GM23248 (cell line): ENCODE results near the gene DDX31. TPM values are rescaled to one million over a fixed set of nuclear protein-coding genes. Genes with fewer than 3 reads are reported as not detected.

Source experiments
- DNase-seq: peaks from one replicate; pipeline ENCODE4 v3.0.0-alpha.2; 2015
- H2AFZ ChIP-seq: fragments of 200-600 bp; sonication (generic); 2 replicates; pipeline ENCODE4 v1.6.1; 2016; ENCODE audit warnings: antibody characterized with exemption
- H3F3A ChIP-seq: fragments of 200-600 bp; sonication (generic); 2 replicates; pipeline ENCODE4 v1.6.1; 2016; ENCODE audit warnings: mild to moderate bottlenecking, antibody characterized with exemption, mixed run types; ENCODE audit not compliant: insufficient read depth
- H3K27ac ChIP-seq: fragments of 200-600 bp; sonication (generic); 2 replicates; pipeline ENCODE4 v1.5.1; 2016; ENCODE audit warnings: mild to moderate bottlenecking
- H3K27me3 ChIP-seq: fragments of 200-600 bp; sonication (generic); replicated peaks from 2 replicates; pipeline ENCODE4 v1.6.1; 2016; ENCODE audit warnings: mild to moderate bottlenecking; ENCODE audit not compliant: insufficient read depth
- H3K36me3 ChIP-seq: fragments of 200-600 bp; sonication (generic); 2 replicates; pipeline ENCODE4 v1.6.1; 2016; ENCODE audit warnings: low read depth, mild to moderate bottlenecking
- H3K4me1 ChIP-seq: fragments of 200-600 bp; sonication (generic); 2 replicates; pipeline ENCODE4 v1.6.1; 2016; ENCODE audit warnings: mild to moderate bottlenecking; ENCODE audit not compliant: insufficient read depth
- H3K4me2 ChIP-seq: fragments of 200-600 bp; sonication (generic); one replicate; pipeline ENCODE4 v1.6.1; 2016; ENCODE audit warnings: mild to moderate bottlenecking; ENCODE audit not compliant: unreplicated experiment
- H3K4me3 ChIP-seq: fragments of 200-600 bp; sonication (generic); 2 replicates; pipeline ENCODE4 v1.5.1; 2016; ENCODE audit warnings: mild to moderate bottlenecking
- H3K79me2 ChIP-seq: fragments of 200-600 bp; sonication (generic); 2 replicates; pipeline ENCODE4 v1.6.1; 2016; ENCODE audit warnings: mild to moderate bottlenecking; ENCODE audit not compliant: insufficient read depth
- H3K9ac ChIP-seq: fragments of 200-600 bp; sonication (generic); 2 replicates; pipeline ENCODE4 v1.6.1; 2016; ENCODE audit warnings: mild to moderate bottlenecking
- H3K9me2 ChIP-seq: fragments of 200-600 bp; sonication (generic); 2 replicates; pipeline ENCODE4 v1.6.1; 2016; ENCODE audit warnings: mixed run types, mild to moderate bottlenecking, moderate library complexity; ENCODE audit not compliant: insufficient read depth
- H3K9me3 ChIP-seq: fragments of 200-600 bp; sonication (generic); one replicate; pipeline ENCODE4 v1.6.1; 2017; ENCODE audit warnings: low read depth
- H4K20me1 ChIP-seq: fragments of 200-600 bp; sonication (generic); 2 replicates; pipeline ENCODE4 v1.6.0; 2016; ENCODE audit not compliant: insufficient read depth
- EZH2 ChIP-seq: fragments of 200-600 bp; sonication (generic); IDR thresholded peaks from 2 replicates; pipeline ENCODE4 v1.6.1; 2018; ENCODE audit warnings: antibody characterized with exemption, mild to moderate bottlenecking; ENCODE audit not compliant: insufficient read depth, poor library complexity, severe bottlenecking
- EZH2phosphoT487 ChIP-seq: fragments of 200-600 bp; sonication (generic); IDR thresholded peaks from 2 replicates; pipeline ENCODE4 v1.6.1; 2018; ENCODE audit warnings: antibody characterized with exemption, moderate library complexity, mild to moderate bottlenecking, low read depth; ENCODE audit not compliant: insufficient read depth
- WGBS, 2 experiments: methylation state at CpG; one replicate each; pipeline ENCODE4 v1.1.6; 2015 to 2017; ENCODE audit warnings: low lambda C conversion rate in 2 of 2, low coverage in 1 of 2; ENCODE audit errors: missing lambda C conversion rate in 2 of 2; 5-methylcytosine and 5-hydroxymethylcytosine counted together
- in situ Hi-C: fragments of 300-500 bp; cut with MboI; formaldehyde crosslinking; loops from 2 replicates; pipeline ENCODE4 v1.15.0; 2020
- polyA plus RNA-seq: library from polyadenylated mRNA; unstranded; fragments of >200 nt; fragmentation: Nextera tagmentation; extraction: Ambion mirVana; gene quantifications from 2 replicates; pipeline ENCODE4 v1.2.1, GENCODE V29; 2016
- total RNA-seq: library from RNA; depleted of rRNA; stranded (reverse); fragments of >200 nt; shearing (Covaris generic); gene quantifications from 2 replicates; pipeline ENCODE4 v1.2.3, GENCODE V29; 2014

Gene DDX31
- total and polyA plus RNA-seq, 2 experiments from 2014 or later, result 8.2 to 11.0 TPM

GRCh38 chr9:132577119-132577518 is 92.7 kb downstream of the DDX31 start:
- Histone ChIP-seq H3K4me3 (no peak overlapping the region), H2AFZ (no peak overlapping the region), H3K27me3 (peaks cover 67% of the 10 kb centered on the region), H3K36me3 (no peaks in the 10 kb centered on the region), H3K4me2 (no peak overlapping the region), H4K20me1 (no peaks in the 10 kb centered on the region), H3K79me2 (no peaks in the 10 kb centered on the region), H3K9ac (no peak overlapping the region), H3K9me3 (no peaks in the 10 kb centered on the region), H3K4me1 (no peaks in the 10 kb centered on the region), H3K9me2 (no peaks in the 10 kb centered on the region), H3K27ac (no peak overlapping the region), H3F3A (no peaks in the 10 kb centered on the region)
- no peak for DNase-seq
- in situ Hi-C loops, result loop anchor here (10.0 kb wide), 1 partner anchor 162 kb away; the partner anchor contains the start of gene CFAP77
- TF ChIP-seq EZH2 (no peak), EZH2phosphoT487 (no peak)

GRCh38 chr9:132575811-132576210 is 94.0 kb downstream of the DDX31 start:
- H3K27ac ChIP-seq, result no peak overlapping the region
- no peaks in the 10 kb centered on the region for H3K36me3 ChIP-seq
- DNase-seq, result no peak
- no peak overlapping the region for H3K4me3 ChIP-seq
- H3K4me2 ChIP-seq, result no peak overlapping the region
- no peaks in the 10 kb centered on the region for H3K9me2 ChIP-seq
- H3K9ac ChIP-seq, result no peak overlapping the region
- H3F3A ChIP-seq, result no peaks in the 10 kb centered on the region
- WGBS, 2 experiments, result 45 to 53% methylated on average over 5 of the region's 5 CpGs
- in situ Hi-C loops, result loop anchor here (10.0 kb wide), 1 partner anchor 161 kb away; the partner anchor contains the start of gene CFAP77
- H3K9me3 ChIP-seq, result no peaks in the 10 kb centered on the region
- TF ChIP-seq EZH2, result no peak
- no peak for TF ChIP-seq EZH2phosphoT487
- no peak overlapping the region for H2AFZ ChIP-seq
- H3K79me2 ChIP-seq, result no peaks in the 10 kb centered on the region
- H4K20me1 ChIP-seq, result no peaks in the 10 kb centered on the region
- no peaks in the 10 kb centered on the region for H3K4me1 ChIP-seq
- H3K27me3 ChIP-seq, result peaks cover 56% of the 10 kb centered on the region

GRCh38 chr9:132575005-132575609 is 94.7 kb downstream of the DDX31 start:
- peak; percentile 83 for DNase-seq
- H3K9me2 ChIP-seq, result no peaks in the 10 kb centered on the region
- H2AFZ ChIP-seq, result no peak overlapping the region
- H3K4me2 ChIP-seq, result no peak overlapping the region
- no peak overlapping the region for H3K4me3 ChIP-seq
- H4K20me1 ChIP-seq, result no peaks in the 10 kb centered on the region
- no peak overlapping the region for H3K27ac ChIP-seq
- no peaks in the 10 kb centered on the region for H3K36me3 ChIP-seq
- peaks cover 53% of the 10 kb centered on the region for H3K27me3 ChIP-seq
- H3K79me2 ChIP-seq, result no peaks in the 10 kb centered on the region
- no peaks in the 10 kb centered on the region for H3F3A ChIP-seq
- WGBS, 2 experiments, result 7 to 13% methylated on average over 11 to 16 of the region's 16 CpGs
- H3K9me3 ChIP-seq, result no peaks in the 10 kb centered on the region
- in situ Hi-C loops, result loop anchor here (10.0 kb wide), 1 partner anchor 160 kb away; the partner anchor contains the start of gene CFAP77
- no peak overlapping the region for H3K9ac ChIP-seq
- TF ChIP-seq EZH2phosphoT487, result no peak
- TF ChIP-seq EZH2, result no peak
- no peaks in the 10 kb centered on the region for H3K4me1 ChIP-seq

- Histone ChIP-seq H3K79me2 (no peaks in the 10 kb centered on the region), H3K9ac (no peak overlapping the region), H3K27ac (no peak overlapping the region), H3K4me3 (no peak overlapping the region), H2AFZ (no peak overlapping the region), H3K27me3 (peaks cover 36% of the 10 kb centered on the region), H3F3A (no peaks in the 10 kb centered on the region), H3K4me2 (no peak overlapping the region), H4K20me1 (no peaks in the 10 kb centered on the region), H3K9me2 (no peaks in the 10 kb centered on the region), H3K4me1 (no peaks in the 10 kb centered on the region), H3K36me3 (no peaks in the 10 kb centered on the region), H3K9me3 (no peaks in the 10 kb centered on the region)
- WGBS, 2 experiments, result 15 to 23% methylated on average over 8 of the region's 8 CpGs
- no peak for TF ChIP-seq EZH2
- TF ChIP-seq EZH2phosphoT487, result no peak
- peak; percentile 39 for DNase-seq
- in situ Hi-C loops, result loop anchor here (10.0 kb wide), 1 partner anchor 158 kb away; the partner anchor contains the start of gene CFAP77
Measured at GRCh38 chr9:132572921-132573320, 96.9 kb downstream of the DDX31 start.
